HFF-Myc (cell line): ENCODE measurements around the gene SNTG2.

Source experiments
- DNase-seq: peaks from one replicate; pipeline ENCODE4 v3.0.0-alpha.2; 2011; ENCODE audit warnings: low read depth; ENCODE audit errors: extremely low read depth
- H3K4me3 ChIP-seq: replicated peaks from 2 replicates; pipeline ENCODE4 v1.5.1; 2011; ENCODE audit warnings: low read depth, mild to moderate bottlenecking, control low read depth, low read length
- TF ChIP-seq, protein P1 (sequence below): IDR thresholded peaks from 2 replicates; pipeline ENCODE4 v1.5.1; 2012; ENCODE audit warnings: mild to moderate bottlenecking, low read depth, low read length, control low read depth; ENCODE audit errors: missing control alignments

Gene SNTG2

DNA sequence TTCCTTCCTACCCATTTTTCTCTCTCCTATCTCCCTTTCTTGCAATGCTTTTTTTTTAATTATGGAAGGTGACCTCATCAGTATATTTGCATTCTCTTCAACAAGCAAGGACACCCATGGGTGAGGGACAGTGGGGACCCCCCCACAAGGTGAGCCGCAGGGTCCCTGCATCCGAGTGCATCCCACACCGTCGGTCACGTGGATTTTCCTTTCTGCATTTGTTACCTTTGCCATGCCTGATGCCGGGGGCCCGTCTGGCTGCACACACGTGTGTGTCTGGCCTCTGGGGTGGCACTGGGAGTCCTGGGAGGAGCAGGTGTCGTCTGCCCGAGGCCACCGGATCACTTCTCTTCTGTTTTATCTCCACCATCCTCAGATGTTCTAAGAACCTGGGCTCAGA, 30.1 kb upstream of the SNTG2 start:
- DNase-seq = no peak
- no peak overlapping the region for H3K4me3 ChIP-seq
- TF ChIP-seq, protein P1, sequence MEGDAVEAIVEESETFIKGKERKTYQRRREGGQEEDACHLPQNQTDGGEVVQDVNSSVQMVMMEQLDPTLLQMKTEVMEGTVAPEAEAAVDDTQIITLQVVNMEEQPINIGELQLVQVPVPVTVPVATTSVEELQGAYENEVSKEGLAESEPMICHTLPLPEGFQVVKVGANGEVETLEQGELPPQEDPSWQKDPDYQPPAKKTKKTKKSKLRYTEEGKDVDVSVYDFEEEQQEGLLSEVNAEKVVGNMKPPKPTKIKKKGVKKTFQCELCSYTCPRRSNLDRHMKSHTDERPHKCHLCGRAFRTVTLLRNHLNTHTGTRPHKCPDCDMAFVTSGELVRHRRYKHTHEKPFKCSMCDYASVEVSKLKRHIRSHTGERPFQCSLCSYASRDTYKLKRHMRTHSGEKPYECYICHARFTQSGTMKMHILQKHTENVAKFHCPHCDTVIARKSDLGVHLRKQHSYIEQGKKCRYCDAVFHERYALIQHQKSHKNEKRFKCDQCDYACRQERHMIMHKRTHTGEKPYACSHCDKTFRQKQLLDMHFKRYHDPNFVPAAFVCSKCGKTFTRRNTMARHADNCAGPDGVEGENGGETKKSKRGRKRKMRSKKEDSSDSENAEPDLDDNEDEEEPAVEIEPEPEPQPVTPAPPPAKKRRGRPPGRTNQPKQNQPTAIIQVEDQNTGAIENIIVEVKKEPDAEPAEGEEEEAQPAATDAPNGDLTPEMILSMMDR = no peak

DNA sequence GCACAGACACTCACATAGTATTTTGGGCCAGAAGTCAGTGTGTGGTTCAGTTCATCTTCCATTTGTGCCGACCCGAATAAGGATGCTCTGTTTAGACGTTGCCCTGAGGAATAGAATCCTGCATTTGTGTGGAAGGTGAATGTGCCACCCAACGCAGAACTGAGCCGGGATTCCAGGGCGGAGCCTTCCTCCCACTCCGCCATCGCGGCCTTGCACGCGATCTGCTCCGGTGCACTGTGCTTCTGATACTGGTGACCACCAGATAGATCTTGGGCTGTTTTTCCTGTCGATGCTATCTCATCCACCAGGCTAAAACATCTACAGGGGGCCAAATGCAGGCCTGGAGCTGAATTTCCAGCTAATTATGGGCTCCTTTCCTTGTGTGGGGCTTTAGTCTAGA, 29.6 kb upstream of the SNTG2 start:
- TF ChIP-seq, protein P1 = no peak
- H3K4me3 ChIP-seq = no peak overlapping the region
- DNase-seq = no peak

DNA sequence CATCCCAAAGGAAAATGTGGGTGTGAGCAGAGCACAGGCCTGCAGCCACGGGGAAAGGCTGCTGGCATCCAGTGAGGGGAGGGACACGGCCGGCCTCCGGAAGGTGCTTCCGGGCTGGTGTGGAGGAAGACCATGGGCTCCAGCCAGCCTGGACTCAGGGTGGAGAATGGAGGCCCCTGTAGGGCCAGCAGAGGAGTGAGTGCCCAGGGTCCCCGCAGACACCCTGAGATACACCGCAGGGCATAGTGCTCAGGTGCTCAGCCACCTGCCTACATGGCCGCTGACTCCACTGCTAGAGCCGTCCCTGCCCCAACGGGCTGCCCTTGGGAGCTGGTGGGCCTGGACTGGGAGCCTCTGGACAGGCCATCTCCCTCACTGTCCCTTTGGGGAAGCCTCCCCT, 28.5 kb upstream of the SNTG2 start:
- TF ChIP-seq, protein P1 = no peak
- no peak for DNase-seq
- no peak overlapping the region for H3K4me3 ChIP-seq

DNA sequence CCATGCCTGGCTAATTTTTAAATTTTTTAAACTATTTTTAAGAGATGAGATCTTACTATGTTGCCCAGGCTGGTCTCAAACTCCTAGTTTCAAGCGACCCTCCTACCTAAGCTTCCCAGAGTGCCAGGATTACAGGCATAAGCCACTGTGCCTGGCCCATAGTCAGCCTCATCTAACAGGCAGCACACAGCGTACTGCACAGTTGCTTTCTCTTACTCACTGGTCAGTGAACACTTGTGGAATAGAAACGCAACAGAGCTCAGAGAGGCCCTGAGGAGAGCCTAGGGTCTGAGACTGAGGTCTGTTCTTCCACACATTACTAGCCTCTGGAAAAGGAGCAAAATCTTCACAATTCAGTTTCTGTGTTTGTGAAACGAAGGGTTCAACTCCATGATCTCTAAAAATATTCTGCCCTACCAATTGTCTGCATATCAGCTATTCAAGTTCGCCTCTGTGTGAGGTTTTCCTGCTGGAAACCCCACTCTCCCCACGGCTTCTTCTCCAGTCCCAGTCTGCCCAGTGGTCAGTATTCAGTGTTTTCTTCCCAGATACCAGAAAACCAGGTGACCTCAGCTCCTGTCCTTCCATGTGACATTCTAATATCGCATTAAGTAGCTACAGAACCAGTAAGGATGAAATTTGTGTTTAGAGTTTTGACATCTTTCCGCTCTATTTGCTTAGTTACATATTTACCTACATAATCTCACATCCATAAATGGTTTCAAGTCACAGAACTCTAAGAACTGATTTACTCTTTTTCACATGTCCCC, 26.6 kb upstream of the SNTG2 start:
- TF ChIP-seq, protein P1 = no peak
- no peak overlapping the region for H3K4me3 ChIP-seq
- DNase-seq = no peak

DNA sequence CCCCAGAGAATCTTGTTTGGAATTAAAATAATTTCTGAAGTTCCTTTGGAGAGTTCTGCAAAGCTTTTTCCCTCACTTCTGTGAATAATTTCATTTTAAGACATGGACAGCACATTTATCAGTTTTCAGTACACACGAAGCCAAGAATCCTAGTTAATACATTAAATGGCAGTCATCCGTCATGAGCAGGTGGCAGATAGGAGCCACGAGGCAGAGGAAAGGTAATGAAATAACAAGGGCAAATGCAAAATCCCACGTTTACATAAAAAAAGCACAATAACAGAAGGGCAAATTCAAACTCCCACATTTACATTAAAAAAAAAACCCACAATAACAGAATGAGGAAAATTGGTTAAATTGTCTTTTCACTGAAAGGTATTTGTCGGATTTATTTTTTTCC, 25.9 kb upstream of the SNTG2 start:
- TF ChIP-seq, protein P1 = no peak
- H3K4me3 ChIP-seq = no peak overlapping the region
- no peak for DNase-seq

DNA sequence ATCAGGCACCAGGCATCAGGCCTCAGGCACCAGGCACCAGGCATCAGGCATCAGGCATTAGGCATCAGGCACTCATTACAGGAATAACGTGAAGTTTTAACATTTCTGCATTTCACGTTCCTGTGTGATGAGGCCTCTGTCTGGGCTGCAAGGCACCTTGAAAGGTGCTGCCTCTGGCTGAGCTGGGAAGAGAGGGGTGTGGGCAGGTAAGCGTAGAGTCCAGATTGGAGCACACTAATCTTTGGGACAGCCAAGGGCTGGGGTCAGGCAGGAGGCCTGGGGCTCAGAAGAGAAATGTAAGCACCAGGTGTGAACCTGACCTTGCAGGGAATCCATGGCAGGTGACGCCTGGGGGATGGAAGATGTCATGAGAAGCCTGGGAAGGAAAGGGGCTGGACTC, 25.3 kb upstream of the SNTG2 start:
- TF ChIP-seq, protein P1 = no peak
- H3K4me3 ChIP-seq = no peak overlapping the region
- no peak for DNase-seq

DNA sequence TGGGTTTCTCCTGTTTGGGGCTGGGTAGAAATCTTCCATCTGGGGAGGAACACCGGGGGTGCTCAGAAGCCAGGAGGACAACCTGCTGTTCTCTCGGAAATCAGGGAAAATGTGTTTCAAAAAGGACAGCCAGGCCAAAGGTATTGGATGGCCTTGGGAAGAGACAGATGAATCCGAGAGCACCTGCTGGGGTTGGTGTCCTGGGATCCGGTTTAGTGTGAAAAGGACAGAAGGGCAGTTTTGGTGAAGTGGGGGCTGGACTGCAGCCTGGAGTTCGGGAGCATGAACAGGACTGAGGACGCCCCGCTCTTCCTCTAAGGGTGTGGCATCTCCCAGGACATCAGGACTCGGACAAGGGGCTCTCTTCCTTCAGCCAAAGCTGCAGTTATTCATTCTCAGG, 24.9 kb upstream of the SNTG2 start:
- TF ChIP-seq, protein P1 = no peak
- no peak overlapping the region for H3K4me3 ChIP-seq
- DNase-seq = no peak
